ENCODE results near the gene ASPHD2.

Gene ASPHD2

DNA sequence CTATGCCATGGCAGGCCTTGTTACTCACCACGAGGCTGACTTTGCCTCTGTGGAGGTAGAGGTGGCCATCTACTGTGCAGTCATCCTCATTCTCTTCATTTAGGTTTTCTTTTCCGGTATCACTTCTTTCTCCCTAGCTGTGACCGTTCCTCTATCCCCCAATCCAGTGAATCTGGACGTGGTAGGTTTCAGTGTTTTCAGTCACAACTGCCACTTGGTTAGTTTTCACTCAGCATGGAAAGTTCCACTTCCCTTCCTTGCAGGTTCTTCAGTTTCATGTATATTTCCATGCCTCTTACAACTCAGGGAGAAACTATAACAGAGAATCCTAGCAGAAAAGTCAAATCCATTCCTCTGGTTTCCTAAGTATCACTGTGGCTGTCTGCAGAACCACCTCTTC lies 52.6 kb downstream of the ASPHD2 start:
- no peaks in the 10 kb centered on the region for H3K9me3 ChIP-seq
- H3K27me3 ChIP-seq, result no peaks in the 10 kb centered on the region
- TF ChIP-seq, protein P1, sequence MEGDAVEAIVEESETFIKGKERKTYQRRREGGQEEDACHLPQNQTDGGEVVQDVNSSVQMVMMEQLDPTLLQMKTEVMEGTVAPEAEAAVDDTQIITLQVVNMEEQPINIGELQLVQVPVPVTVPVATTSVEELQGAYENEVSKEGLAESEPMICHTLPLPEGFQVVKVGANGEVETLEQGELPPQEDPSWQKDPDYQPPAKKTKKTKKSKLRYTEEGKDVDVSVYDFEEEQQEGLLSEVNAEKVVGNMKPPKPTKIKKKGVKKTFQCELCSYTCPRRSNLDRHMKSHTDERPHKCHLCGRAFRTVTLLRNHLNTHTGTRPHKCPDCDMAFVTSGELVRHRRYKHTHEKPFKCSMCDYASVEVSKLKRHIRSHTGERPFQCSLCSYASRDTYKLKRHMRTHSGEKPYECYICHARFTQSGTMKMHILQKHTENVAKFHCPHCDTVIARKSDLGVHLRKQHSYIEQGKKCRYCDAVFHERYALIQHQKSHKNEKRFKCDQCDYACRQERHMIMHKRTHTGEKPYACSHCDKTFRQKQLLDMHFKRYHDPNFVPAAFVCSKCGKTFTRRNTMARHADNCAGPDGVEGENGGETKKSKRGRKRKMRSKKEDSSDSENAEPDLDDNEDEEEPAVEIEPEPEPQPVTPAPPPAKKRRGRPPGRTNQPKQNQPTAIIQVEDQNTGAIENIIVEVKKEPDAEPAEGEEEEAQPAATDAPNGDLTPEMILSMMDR (IDR thresholded peaks at IDR 0.05; ENCODE audit: low read depth, low read length), result no peak
- peak overlapping the region; percentile 2; the same call in 1 of the 2 replicates for H3K4me3 ChIP-seq (ENCODE audit: low read depth, low read length)
- no peak for DNase-seq
- peaks cover 8% of the 10 kb centered on the region for H3K36me3 ChIP-seq
- peaks cover 2% of the 10 kb centered on the region; the same call in 1 of the 2 replicates for H3K4me1 ChIP-seq

- H3K36me3 ChIP-seq, result peaks cover 4% of the 10 kb centered on the region
- H3K4me3 ChIP-seq (ENCODE audit: low read depth, low read length), result peak overlapping the region; percentile 67
- peaks cover 2% of the 10 kb centered on the region; the same call in 1 of the 2 replicates for H3K4me1 ChIP-seq
- DNase-seq, result no peak
- no peaks in the 10 kb centered on the region for H3K27me3 ChIP-seq
- no peaks in the 10 kb centered on the region for H3K9me3 ChIP-seq
- TF ChIP-seq, protein P1 (IDR thresholded peaks at IDR 0.05; ENCODE audit: low read depth, low read length), result no peak
Observed at GRCh38 chr22:26482161-26482560, 53.1 kb downstream of the ASPHD2 start.

DNA sequence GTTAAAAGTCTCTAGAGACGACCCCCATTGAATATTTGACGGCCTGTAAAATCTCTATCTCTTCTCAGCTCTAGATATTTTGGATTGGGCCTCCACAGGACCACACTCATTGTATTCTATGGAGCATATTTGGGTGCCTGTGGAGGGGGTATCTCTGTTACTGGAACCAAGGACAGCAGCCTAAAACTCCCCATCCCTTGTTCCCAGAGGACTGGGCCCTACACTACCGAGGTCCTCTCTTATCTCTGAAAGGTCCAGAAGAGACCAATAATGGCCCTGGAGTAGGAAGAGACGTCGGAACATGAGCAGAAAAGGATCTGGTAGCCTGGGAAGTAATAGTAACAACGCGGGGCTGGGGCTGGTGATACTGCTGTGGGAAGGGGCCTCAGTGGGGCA lies 54.0 kb downstream of the ASPHD2 start:
- TF ChIP-seq, protein P1 (IDR thresholded peaks at IDR 0.05; ENCODE audit: low read depth, low read length), result no peak
- DNase-seq, result no peak
- H3K9me3 ChIP-seq, result no peaks in the 10 kb centered on the region

DNA sequence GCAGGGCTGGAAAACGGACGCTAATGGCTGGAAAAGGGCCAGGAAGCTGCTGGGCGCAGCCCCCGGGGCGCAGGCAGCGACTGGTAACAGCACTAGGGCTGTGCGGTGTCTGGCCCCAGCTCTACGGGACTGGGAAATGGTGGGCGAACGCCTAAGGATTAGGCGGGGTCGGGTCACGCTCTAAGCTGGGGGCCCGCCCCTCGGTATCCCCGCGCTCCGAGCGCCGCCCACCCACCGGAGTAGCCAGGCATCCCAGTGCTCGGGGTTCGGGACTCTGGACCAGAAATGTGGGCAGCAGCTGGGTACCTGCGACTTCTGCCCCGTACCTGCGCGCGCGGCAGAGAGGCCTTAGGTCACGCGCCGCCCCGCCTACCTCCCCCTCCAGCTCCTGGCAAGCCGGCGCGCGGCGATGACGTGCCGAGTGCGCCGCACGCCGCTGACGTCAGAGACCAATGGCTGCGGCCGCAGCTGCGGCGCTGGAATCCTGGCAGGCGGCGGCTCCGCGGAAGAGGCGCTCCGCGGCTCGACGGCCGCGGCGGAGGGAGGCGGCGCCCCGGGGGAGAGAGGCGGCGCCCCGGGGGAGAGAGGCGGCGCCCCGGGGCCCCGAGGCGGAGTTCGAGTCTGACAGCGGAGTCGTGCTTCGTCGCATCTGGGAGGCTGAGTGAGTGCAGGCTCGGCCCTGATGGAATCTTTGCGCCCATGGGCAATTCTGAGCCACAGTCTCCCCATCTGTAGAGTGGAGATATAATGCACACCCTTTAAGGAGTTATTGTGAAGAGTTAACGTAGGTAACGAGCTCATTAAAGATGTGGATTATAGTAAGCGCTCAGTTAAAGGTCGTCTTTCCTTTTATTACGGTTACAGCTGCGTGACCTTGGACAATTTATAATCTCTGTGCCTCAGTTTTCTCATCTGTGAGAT lies 54.6 kb downstream of the ASPHD2 start, which contains the start of the genes HPS4 and SRRD:
TSS of gene HPS4 (minus strand) at position 345 of the 921 bp plus-strand sequence. CDS start 2,021 bp downstream, outside the sequence.
TSS of gene SRRD (plus strand) at position 439 of the 921 bp plus-strand sequence. CDS start at position 453, 14 bp downstream.
- peak; percentile 92 for DNase-seq
- Histone ChIP-seq H3K9me3 (no peaks in the 10 kb centered on the region), H3K4me1 (peaks cover 2% of the 10 kb centered on the region; the same call in 1 of the 2 replicates), H3K4me3 (ENCODE audit: low read depth, low read length) (peak within 1 kb of the TSS; percentile 67), H3K27me3 (no peaks in the 10 kb centered on the region), H3K36me3 (peaks cover 15% of the 10 kb centered on the region)
- TF ChIP-seq, protein P1 (IDR thresholded peaks at IDR 0.05; ENCODE audit: low read depth, low read length), result no peak

More for the DNA sequence above, 54.0 kb downstream of the ASPHD2 start:
- no peaks in the 10 kb centered on the region for H3K27me3 ChIP-seq
- H3K4me3 ChIP-seq (ENCODE audit: low read depth, low read length), result peak overlapping the region; percentile 67
- H3K36me3 ChIP-seq, result peaks cover 8% of the 10 kb centered on the region
- H3K4me1 ChIP-seq, result peaks cover 2% of the 10 kb centered on the region; the same call in 1 of the 2 replicates

DNA sequence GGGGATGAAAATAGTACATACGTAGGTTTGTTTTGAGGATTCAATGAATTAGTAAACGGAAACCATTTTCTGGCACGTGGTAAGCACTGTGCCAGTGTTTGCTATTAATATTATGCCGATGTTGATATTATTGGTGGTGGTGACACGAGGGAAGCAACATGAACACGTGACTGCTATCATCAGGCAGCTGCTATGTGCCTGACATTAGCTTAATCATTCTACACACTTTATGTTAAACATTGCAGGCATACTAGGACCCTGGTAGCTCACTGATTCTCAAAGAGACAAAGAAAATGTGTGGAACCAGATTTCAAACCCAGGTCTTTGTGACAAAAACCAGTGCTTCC lies 55.3 kb downstream of the ASPHD2 start:
- TF ChIP-seq, protein P1 (IDR thresholded peaks at IDR 0.05; ENCODE audit: low read depth, low read length), result no peak
- Histone ChIP-seq H3K9me3 (no peaks in the 10 kb centered on the region), H3K36me3 (peaks cover 21% of the 10 kb centered on the region), H3K4me3 (ENCODE audit: low read depth, low read length) (peak overlapping the region; percentile 67), H3K27me3 (no peaks in the 10 kb centered on the region), H3K4me1 (peaks cover 2% of the 10 kb centered on the region; the same call in 1 of the 2 replicates)
- no peak for DNase-seq

DNA sequence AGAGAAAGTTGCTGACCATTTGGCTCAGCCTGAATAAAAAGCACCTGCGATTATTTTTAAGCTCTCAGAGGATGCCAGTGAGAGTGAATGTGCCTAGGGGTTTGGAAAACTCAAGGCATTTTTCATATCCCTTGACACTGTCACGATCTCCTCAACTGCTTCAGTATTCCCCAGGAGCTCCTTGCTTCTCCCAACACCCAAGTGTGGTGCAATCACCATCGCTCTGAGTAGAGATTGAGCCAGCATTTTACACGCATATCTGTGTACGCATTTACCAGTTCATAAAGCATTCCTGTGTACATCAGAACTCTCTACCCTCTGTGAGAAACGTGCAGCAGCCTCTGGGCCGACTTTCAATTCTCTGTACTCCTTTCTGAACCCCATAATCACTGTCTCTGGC lies 56.0 kb downstream of the ASPHD2 start:
- Histone ChIP-seq H3K36me3 (peaks cover 28% of the 10 kb centered on the region), H3K4me3 (ENCODE audit: low read depth, low read length) (no peak overlapping the region), H3K4me1 (peaks cover 2% of the 10 kb centered on the region; the same call in 1 of the 2 replicates), H3K9me3 (no peaks in the 10 kb centered on the region), H3K27me3 (no peaks in the 10 kb centered on the region)
- DNase-seq, result no peak
- TF ChIP-seq, protein P1 (IDR thresholded peaks at IDR 0.05; ENCODE audit: low read depth, low read length), result no peak
